ELR (cell line): Measurements from ENCODE around the gene PCGF3.
A peak's percentile ranks its signal among the peaks of the same experiment; 100 is the strongest.
"Not testable (repeated sequence)": the region's sequence is repeated elsewhere in the genome, so short reads cannot be mapped to it uniquely, and the experiment has no call there.

Source experiments
- DNase-seq: peaks from one replicate; pipeline ENCODE4 v3.0.0-alpha.2; 2015; ENCODE audit warnings: low read depth

Gene PCGF3

DNA sequence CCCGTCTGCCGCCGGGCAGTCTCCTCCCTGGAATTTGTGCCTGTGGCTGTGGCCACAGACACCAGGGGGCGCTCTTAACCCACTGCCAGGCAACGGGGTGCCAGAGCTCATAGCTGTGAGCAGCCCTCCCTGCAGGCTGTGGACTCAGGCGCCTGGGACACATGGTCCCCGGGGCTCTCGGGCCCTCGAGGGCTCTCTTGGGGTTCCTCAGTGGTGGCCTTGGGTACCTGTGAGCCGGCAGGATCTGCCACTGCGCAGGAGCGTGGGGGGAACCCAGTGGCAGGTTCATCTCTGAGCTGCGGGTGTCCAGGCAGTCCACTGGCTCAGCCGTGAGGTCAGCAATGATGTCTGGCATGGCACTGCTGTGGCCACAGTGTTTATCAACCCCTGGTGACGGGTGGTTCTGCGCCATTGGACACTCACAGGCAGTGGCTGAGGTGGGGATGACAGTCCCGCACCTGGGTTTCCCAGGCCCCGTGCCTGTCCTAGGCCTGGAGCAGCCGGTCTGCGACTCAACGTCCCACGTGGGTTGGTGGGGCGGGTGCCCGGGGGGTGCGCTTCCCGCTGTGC lies 37.2 kb downstream of the PCGF3 start:
- DNase-seq = peak; percentile 53

- peak; percentile 10 for DNase-seq
Measured at GRCh38 chr4:743463-744211, 38.0 kb downstream of the PCGF3 start.

DNA sequence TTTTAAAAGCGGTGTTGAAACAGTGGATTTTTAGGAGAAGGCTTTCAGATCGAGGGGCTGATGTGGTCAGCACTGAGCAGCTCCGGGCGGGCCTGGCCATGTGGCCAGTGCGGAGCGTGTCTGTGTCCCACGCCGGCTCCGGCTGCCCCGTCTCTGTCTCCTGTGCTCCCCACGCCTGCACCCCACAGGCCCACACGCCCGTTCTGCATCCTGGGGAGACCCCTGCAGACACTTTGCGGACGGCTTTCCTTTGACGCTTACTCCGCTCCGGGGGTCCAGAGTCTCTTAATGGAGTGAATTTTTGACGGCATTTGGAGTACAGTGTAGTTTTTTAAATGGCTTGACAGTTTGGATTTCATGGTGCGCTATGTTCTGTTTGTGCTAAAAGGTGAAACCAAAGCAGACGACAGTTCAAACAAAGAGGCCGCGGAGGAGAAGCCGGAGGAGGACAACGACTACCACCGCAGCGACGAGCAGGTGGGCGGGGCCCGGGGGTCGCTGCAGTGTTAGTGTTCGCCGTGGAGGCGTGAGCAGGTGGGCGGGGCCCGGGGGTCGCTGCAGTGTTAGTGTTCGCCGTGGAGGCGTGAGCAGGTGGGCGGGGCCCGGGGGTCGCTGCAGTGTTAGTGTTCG lies 38.7 kb downstream of the PCGF3 start:
- DNase-seq = no peak

DNA sequence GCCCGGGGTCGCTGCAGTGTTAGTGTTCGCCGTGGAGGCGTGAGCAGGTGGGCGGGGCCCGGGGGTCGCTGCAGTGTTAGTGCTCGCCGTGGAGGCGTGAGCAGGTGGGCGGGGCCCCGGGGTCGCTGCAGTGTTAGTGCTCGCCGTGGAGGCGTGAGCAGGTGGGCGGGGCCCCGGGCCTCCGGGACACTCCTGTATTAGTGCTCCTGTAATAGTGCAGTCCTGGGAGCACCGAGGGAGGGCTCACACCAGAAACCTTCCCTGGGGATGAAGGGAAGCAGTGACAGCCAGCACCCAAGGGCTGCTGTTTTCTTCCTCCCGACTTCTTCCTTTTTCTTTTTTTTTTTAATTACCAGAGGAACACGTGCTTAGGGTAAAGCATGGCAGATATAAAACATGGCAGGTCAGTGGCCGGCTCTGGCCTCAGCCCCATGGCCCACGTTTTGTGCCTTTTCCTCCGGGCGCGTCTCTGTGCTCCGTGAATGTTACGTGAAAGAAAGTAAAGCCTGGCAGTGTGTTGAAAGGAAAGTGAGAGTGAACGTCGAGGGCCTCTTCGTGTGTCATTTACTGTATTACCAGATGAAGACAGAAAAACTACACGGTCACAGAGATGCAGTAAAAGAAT lies 42.0 kb downstream of the PCGF3 start:
- DNase-seq = no peak

- DNase-seq = no peak
Measured at GRCh38 chr4:748461-748860, 42.8 kb downstream of the PCGF3 start.

DNA sequence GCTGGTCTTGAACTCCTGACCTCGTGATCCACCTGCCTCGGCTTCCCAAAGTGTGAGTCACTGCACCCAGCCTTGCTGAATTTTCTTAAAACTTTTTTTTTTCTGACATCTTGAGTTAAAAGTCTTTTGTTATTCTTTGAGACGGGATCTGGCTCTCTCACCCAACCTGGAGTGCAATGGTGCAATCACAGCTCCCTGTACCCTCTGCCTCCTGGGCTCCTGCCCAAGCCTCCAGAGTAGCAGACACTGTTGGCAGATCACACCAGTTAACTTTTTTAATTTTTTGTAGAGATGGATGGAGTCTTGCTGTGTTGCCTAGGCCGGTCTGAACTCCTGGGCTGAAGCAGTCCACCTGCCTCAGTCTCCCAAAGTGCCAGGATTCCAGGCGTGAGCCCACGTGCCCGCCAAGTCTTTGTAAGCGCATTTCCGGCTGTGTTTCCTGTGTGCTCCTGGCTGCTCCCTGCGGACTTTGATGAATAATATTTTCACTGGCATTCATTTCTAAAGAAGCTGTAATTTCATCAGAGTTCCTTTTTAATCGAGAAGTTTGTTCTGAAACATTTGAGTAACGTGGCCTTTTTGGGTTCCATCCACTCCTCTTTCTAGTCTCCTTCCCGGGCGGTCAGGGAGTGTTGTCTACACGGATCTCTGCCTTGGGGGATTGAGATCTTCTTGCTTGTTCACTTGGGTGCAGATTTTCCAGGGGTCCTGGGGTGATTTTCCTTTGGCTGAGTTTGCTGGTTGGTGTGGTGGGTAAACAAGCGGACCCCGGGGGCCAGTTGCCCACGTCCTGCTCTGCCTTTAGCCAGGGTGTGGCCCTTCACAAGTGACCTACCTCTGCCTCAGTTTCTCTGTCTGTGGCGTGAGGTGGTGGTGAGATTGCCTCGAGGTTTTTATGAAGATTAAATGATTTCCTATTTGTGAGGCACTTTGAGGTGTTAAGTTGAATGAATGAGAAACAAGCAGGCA lies 44.4 kb downstream of the PCGF3 start:
- DNase-seq = no peak

- no peak for DNase-seq
Measured at GRCh38 chr4:751676-752075, 46.0 kb downstream of the PCGF3 start.

DNA sequence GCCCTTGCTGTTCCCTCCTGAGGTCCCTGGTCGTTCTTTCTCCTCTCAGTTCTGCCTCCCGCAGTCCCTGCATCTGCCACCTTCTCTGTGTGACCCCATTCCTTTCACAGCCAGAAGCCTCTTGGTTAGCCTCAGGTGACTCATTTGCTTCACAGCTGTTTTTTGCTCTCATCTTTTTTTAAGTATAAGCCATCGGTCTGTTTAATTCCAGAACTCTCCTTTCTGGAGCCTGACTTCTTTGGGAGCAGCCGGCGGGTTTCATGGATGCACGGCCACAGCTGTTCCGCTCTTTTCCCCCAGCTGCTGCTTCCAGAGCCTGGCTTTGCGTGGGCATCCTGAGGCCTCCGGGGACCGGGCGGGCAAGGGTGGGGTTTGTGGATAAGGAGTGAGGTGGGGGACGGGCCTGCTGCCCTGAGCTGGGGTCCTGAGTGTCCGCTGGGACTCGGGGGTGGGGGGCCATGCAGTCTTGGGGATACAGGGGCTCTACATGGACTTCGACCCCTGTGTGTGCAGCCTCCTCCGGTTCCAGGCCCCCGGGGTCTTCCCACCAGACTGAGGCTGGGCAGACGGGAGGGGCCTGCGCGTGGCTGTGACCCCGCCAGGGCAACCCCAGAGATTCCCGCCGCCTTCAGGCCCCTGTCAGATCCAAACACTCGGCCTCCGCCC lies 46.7 kb downstream of the PCGF3 start:
- no peak for DNase-seq

DNA sequence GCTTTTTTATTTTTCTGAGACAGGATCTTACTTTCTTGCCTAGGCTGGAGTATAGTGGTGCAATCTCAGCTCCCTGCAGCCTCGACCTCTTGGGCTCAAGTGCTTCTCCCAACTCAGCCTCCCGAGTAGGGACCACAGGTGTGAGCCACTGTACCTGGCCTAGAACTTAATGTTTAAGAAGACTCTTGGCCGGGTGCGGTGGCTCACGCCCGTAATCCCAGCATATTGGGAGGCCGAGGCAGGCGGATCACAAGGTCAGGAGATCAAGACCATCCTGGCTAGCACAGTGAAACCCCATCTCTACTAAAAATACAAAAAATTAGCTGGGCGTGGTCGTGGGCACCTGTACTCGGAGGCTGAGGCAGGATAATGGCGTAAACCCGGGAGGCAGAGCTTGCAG lies 47.6 kb downstream of the PCGF3 start:
- not testable (repeated sequence) for DNase-seq

GRCh38 chr4:754221-755120 lies 48.8 kb downstream of the PCGF3 start:
- no peak for DNase-seq

DNA sequence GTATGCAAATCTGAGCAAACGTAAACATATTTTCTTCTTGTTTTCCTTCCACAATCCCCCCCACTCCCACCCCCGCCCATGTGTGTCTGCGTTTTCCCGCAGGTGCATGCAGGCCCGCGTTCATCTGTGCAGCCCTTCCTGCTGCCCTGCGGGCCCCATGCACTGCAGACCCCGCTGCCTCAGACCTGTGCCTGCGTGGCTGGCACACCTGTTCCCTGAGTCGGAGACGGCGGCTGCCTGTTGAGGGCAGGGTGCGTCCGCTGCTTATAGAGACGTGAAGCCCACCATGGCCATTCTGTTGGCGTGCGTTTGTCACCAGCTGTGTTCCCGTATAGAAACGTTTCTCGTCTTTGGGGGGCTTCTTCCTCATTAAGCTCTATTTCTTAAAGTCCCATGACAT lies 51.5 kb downstream of the PCGF3 start:
- no peak for DNase-seq

DNA sequence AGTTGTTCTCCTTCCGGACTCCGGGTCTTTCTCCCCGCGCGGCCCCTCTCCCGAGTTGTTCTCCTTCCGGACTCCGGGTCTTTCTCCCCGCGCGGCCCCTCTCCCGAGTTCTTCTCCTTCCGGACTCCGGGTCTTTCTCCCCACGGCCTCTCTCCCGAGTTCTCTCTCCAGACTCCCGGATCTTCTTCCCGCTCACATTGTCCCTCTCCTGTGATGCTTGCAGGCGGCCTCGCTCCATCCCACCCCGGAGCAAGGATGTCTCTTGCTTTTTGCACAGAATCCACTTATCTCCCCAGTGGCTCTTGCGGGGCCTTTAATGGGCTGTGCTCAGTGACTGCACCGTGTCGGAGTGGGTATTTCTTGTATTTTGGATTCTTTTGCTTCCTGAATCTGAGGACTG lies 54.2 kb downstream of the PCGF3 start:
- not testable (repeated sequence) for DNase-seq

- DNase-seq = no peak
Measured at GRCh38 chr4:760616-761015, 55.0 kb downstream of the PCGF3 start.

- DNase-seq = no peak
Measured at GRCh38 chr4:761086-761485, 55.5 kb downstream of the PCGF3 start.

- DNase-seq = no peak
Measured at GRCh38 chr4:761739-762138, 56.1 kb downstream of the PCGF3 start.

- peak; percentile 30 for DNase-seq
Measured at GRCh38 chr4:762211-763190, 56.9 kb downstream of the PCGF3 start.

DNA sequence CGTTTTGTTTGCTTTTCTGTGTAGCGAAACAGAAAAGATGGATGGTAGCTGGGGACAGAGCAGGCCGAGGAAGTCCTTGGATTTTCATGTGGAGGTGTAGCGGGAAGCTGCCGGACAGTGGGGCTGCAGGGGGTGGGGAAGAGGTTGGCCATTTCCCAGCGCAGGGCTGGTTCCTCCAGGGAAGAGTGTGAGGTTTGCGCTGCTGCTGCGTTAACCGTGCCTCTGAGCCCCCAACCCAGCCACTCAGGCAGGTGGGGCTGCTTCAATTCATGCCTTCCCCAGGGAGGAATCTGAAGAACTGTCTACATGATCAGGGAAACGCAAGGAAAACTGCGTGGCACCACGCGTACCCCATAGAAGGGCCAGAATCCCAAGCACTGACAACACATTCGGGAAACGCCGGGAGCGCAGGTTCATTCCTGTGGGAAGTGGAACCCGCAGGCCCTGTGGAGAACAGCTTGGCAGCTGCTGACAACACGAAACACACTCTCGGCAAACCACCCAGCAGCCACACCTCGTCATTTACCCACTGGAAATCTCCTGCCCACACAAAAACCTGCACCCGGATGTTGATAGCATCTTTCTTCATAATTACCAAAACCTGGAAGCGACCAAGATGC lies 57.7 kb downstream of the PCGF3 start:
- no peak for DNase-seq

DNA sequence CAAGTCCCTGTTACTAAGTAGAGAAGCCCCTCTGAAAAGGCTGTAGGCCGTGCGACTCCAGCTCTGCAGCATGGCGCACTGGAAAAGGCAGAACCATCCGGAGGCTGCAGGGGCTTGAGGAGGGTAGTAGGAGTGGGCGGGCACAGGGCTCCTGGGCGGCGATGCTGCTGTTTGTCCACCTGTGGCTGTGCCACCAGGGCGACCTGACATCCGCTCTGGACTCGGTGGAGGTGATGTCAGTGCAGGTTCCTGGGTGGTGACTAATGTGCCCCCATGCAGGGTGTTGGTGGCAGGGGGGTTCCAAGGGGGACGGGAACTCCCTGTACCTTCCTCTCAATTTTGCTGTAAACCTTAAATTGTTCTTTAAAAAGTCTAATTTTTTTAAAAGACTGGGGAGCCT lies 58.3 kb downstream of the PCGF3 start:
- no peak for DNase-seq
